Stimulated activated CD4-positive, alpha-beta T cell treated with anti-CD3 and anti-CD28 coated beads, TNF-alpha, amount 100 ng/mL, for 4 hours (primary cell): ENCODE measurements around the gene KRTAP10-7.
"Not testable (repeated sequence)": the region's sequence is repeated elsewhere in the genome, so short reads cannot be mapped to it uniquely, and the experiment has no call there.

Source experiments
- DNase-seq, 3 experiments: peaks; one replicate each; pipeline ENCODE4 v3.0.0-alpha.2; 2020; ENCODE audit warnings: low read depth in 3 of 3

The KRTAP10-7 gene

DNA sequence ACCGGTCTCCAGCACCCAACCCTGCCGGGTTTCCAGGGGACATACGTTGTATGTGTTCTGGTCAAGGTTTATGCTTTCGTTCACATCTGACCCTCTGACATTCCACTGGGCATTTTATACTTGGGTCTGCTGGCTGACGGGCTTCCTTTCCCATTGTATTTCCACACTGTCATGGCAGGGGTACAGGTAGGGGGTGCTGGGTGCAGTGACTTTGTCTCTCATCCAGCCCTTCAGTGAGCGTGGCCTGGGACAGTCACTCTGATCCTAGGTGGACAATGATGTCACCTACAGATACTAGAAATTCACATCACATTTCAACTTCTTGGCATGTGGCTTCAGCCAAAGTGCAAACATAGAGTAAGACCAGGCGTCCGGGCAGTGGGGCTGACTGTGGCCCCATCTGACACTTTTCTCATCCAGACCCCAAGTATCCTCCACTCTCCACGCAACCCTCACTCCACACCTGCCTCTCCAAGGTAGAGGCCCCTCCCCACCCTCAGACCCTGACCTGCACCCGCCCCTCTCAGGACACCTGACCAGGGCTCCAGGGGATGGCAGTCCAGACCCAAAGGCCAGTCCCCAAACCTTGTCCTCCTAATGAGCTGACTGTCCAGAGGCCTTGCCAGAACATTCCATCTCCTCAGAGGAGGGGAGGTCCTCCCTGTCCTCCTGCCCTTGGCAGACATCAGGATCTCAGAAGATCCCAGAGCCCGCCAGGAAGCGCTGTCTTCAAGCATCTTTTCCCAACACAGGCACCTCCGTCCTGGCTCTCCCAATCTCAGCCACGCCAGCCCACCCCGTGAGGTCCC is 36.0 kb downstream of the KRTAP10-7 start:
- no peak for DNase-seq

DNA sequence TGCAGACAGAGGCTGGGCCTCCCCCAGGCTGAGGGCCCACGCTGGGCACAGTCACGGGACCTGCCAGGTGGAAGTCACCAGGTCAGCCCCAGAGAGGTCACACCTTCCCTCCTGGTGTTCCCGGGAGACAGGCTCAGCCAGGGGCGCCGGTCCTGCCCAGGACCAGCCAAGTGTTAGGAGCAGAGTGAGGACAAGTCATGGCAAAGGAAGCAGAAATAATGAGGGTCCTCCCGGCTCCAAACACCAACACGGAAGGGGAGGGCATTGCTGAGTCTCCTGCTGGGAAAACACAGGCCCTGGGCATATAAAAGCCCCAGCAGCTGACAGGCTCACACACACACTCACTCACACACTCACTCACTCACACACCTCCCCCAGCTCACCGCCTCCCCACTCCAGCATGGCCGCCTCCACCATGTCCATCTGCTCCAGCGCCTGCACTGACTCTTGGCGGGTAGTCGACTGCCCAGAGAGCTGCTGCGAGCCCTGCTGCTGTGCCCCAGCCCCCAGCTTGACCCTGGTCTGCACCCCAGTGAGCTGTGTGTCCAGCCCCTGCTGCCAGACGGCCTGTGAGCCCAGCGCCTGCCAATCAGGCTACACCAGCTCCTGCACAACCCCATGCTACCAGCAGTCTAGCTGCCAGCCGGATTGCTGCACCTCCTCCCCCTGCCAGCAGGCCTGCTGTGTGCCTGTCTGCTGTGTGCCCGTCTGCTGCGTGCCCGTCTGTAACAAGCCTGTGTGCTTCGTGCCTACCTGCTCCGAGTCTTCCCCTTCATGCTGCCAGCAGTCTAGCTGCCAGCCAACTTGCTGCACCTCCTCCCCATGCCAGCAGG is 36.8 kb downstream of the KRTAP10-7 start, which contains the start of gene KRTAP10-10:
Gene KRTAP10-10, plus strand, starts transcription at position 339 of the 833 bp plus-strand sequence. Its CDS starts 62 bp downstream, at position 401.
- no peak for DNase-seq

DNA sequence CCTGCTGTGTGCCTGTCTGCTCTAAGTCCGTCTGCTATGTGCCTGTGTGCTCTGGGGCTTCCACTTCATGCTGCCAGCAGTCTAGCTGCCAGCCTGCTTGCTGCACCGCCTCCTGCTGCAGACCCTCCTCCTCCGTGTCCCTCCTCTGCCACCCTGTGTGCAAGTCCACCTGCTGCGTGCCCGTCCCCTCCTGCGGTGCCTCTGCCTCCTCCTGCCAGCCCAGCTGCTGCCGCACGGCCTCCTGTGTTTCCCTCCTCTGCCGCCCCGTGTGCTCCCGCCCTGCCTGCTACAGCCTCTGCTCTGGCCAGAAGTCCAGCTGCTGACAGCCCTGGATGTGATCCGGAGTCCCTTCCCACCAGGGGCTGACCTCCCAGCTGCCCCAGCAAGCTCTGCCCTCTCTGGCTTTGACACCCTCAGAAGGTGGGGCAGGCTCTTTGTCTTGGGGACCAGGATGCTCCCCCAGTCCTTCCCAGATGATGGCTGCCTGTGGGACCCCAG is 37.5 kb downstream of the KRTAP10-7 start:
- DNase-seq = not testable (repeated sequence)

DNA sequence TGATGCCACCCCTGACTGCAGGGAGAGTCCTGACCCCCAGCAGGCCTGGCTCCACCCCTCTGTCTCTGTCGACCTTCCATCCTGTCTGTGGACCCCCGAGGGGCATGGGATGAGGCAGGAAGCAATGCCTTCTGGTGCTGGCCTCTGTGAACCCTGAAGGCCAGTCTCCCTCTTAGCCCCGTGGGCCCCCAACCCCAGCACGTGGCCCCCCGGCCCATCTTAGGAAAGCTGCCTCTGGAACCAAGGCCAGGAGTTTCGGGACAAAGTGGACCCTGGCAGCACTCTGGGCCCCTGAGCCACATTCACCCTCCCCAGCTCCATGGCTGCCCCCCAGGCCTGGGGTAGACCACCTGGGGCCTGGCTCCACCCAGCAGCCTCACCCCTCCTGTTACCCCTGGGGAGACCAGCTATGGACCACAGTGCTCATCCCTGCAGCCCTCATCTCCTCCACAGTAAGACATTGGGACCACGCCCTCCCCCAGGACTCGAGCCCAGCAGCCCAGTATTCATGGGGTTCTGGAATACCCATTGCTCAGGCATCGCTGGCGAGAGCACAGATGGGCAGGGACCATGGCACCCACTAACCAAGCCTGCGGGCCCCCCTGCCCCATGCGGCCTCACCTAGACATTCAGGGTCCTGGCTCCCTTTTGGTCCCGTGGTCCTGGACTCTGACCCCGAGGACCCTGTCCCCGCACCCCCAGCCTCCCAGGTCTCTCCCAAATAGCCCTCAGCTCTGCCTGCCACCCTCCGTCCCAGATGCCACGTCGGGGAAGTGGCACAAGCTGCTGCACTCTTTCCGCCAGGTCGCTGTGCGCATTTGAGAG is 38.3 kb downstream of the KRTAP10-7 start:
- not testable (repeated sequence) for DNase-seq

DNA sequence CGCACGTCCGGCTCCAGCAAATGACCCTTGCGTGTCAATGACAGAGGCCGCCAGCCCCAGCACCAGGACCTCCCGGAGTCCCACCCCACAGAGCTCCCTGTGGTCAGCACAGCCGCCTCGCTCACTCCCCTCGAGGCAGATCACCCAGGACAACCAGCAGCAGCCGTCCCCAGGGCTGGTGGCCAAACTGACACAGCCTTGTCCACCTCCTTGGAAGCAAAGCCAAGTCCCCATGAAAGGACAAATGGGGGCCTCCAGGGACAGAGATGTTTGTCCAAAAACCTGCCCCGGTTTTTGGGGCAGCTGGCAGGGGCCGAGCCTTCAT is 38.9 kb downstream of the KRTAP10-7 start:
- DNase-seq = no peak

DNA sequence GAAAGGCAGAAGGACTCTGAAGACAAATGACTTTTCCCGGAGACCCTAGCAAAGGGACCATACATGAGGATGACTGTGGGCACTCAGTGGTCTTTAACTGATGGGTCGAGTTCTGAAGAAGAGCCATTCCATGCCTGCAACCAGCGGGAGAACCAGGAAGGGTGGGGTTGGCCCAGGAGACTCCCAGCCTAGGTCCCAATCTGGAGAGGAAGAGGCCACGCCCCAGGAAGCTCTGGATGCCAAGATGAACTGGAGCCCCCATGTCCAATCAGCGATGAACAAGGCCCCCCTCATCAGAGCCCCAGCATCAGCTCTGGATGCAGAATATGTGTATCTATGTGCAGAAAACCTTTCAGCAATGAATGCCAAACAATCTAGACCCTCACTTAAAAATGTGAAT is 40.4 kb downstream of the KRTAP10-7 start:
- DNase-seq = no peak

DNA sequence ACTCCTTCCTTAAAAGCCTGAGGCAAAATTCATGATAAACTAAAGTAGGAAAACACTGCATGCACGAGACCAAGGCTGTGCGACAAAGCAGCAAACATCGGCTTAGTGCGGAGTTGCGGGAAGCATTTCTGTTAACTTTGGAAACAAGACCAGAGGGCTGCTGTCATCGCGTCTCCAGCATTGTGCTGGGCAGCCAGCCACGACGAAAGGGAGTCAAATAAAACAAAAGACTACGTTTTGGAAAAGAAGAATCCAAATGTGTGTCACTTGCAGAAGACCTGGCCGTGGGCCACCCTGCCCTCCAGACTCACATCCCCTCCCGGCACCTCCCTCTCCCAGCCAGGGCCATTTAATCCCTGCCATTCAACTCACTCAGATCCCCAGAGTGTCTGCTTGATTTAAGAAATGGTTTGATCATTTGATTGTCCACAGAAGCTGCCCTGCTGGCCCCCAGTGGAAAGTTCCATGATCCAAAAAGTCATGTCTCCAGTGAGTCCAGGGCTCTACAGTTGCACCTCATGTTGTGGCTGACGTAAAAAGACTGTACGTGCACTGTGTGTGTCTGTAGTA is 43.4 kb downstream of the KRTAP10-7 start:
- no peak for DNase-seq

DNA sequence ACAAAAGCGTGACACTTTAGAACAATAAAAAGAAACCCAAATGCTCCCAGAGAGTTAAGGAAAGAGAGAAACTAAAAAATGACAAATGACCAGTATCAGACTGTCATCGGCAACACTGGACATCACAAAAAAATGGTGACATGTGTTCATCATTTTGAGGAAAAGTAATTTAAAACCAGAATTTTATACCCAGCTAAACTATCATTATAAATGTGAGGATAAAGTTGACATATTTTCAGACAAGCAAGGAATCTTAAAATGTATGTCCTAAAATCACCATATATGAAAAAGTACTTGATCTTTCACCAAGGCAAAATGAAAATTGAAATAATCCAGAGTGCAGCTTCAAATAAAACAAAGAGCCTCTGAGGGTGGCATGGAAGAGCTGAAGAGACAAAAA is 44.5 kb downstream of the KRTAP10-7 start:
- no peak for DNase-seq

DNA sequence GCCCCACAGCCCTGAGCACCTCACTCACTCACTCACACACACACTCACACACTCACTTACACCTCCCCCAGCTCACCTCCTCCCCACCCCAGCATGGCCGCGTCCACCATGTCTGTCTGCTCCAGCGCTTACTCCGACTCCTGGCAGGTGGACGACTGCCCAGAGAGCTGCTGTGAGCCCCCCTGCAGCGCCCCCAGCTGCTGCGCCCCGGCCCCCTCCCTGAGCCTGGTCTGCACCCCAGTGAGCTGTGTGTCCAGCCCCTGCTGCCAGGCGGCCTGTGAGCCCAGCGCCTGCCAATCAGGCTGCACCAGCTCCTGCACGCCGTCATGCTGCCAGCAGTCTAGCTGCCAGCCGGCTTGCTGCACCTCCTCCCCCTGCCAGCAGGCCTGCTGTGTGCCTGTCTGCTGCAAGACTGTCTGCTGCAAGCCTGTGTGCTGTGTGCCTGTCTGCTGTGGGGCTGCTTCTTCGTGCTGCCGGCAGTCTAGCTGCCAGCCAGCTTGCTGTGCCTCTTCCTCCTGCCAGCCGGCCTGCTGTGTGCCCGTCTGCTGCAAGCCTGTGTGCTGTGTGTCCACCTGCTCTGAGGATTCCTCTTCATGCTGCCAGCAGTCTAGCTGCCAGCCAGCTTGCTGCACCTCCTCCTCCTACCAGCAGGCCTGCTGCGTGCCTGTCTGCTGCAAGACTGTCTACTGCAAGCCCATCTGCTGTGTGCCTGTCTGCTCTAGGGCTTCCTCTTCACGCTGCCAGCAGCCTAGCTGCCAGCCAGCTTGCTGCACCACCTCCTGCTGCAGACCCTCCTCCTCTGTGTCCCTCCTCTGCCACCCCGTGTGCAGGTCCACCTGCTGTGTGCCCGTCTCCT is 46.2 kb downstream of the KRTAP10-7 start, which contains the start of gene KRTAP10-11:
Gene KRTAP10-11, plus strand, starts transcription at position 49 of the 856 bp plus-strand sequence. Its CDS starts 45 bp downstream, at position 94.
- not testable (repeated sequence) for DNase-seq

DNA sequence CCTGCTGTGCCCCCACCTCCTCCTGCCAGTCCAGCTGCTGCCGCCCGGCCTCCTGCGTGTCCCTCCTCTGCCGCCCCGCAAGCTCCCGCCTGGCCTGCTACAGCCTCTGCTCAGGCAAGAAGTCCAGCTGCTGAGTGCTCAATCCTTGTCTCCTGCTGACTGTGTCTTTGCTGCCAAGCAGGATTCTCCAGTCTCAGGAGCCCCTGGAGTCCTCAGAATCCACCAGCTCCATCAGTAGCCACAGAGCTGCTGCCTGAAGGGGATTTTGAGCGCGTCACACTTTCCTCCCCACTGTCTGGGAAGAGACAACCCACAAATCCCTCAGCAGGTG is 46.8 kb downstream of the KRTAP10-7 start:
- no peak for DNase-seq

DNA sequence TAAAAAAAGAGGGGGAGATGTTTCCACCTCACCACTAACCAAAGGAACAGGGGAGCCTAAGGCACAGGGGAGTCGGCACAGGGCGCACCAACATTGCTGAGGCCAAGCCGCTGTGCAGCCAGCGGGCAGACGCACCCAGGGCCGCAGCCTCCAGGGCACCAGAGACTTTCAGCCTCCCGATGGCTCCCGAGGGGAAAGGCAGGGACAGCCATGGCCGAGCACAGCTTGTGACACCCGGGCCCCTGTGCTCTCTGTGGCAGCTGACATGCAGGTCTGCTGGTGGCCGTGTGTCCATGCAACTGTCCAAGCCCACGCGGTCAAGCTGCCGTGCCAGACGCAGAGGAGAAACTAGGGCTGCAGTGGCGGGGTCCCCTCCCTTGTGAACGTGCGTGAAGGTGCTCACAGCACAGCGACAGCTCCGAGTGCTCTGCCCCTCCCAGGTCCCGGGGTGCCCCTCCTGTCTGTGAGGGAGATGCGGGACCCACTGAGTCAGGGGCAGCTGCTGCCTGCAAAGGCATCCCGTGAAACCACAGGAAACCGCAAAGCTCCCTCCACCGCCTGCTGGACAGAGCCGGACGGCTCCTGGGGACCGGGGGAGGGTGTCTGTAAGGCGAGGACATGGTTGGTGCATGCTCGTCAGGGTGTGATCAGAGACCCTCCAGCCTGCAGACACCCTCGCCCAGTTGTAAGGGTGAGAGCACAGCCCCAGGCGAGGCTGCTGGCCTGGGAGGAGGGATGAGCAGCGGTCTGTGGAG is 48.3 kb downstream of the KRTAP10-7 start:
- no peak for DNase-seq

DNA sequence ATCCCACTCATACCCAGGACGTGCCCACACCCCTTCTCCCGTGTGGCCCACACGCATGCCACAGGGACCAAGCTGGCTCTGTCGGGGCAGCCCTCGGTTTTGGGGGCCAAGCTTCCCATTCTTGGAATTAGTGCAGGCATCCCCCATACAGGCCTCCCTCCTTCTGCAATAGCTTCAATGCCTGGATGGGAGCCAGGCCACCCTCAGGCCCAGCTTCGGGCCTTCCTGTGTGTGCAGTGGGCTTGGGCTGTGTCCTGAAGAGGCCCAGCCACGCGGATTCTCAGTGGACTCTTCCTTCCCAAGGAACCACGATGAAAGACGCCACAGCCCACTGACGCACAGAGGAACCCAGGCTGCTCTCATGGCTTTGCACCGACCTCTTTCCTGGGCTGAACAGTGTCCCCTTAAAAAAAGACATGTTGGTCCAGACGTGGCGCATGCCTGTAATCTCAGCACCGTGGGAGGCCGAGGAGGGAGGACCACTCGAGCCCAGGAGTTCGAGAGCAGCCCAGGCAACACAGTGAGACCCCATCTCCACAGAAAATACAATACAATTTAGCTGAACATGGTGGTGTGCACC is 49.2 kb downstream of the KRTAP10-7 start:
- DNase-seq = no peak

DNA sequence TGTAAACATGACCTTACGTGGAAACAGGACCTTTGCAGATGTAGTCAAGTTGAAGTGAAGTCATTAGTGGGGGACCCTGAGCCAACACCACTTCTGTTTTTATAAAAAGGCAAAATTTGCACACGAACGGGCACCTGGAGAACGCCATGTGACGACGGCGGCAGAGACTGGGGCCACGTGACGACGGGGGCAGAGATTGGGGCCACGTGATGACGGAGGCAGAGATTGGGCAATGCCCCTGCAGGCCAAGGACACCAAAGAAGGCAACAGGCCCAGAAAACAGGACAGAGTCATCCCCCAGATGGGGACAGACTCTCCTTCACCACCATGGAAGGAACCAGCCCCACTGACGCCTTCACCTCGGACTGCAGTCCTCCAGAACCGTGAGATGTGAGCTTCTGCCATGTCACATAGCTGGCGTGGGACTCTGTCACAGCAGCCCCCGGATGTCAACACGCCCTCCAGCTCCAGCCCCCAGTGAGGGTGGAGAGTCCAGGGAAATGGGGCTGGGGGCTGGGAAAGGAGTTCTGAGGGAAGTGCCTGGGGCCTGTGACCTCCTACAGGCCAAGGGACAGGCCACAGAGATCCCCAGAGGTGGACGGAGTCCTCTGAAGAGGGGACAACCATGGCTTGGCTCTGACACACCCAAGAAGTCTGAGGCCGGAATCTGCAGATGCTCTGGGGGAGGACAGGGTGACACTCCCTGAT is 50.0 kb downstream of the KRTAP10-7 start:
- DNase-seq = no peak

DNA sequence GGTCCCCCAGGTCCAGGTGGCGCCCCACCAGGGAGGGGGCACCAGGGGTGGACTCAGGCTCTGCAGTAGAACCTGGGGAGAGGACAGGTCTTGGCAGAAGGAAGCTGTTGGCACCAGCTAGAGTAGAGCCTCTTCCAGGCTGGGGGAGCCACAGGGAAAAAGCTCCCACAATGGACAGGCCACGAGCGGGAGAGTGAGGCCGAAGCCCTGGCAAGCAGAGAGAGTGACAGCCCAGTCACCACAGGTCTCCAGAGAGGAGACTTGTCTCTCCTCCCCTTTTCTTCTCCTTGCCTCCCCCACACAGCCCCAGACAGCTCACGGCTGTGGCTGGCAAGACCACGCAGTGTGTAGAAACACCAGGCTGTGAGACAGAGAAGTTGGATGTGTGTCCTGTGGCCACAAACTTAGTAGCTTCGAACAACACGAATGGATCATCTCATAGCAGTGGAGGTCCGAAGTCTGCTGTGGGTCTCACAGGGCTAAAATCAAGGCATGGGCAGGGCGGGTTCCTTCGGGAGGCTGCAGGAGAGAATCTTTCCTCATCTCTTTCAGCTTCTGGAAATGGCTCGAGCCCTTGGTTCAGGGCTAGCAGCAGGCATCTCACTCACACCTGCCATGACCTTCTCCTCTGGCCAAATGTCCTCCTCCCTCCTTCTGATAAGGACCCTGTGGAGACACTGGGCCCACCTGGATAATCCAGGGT is 50.7 kb downstream of the KRTAP10-7 start:
- no peak for DNase-seq
